Measurements from ENCODE around the gene SLCO1C1. TPM values are rescaled to one million over a fixed set of nuclear protein-coding genes. Genes with fewer than 3 reads are reported as not detected.

Gene SLCO1C1
- total RNA-seq, 4 donors from 2014 or later = 0.17 to 2.4 (median 2.0) TPM; not detected in 1

- TF ChIP-seq CTCF (IDR thresholded peaks at IDR 0.05) (no peak), EP300 (IDR thresholded peaks at IDR 0.05) (no peak), POLR2A (IDR thresholded peaks at IDR 0.05; ENCODE audit: low read depth) (no peak), POLR2AphosphoS5 (IDR thresholded peaks at IDR 0.05) (no peak)
- WGBS = 62% methylated on average over 6 of the region's 6 CpGs
- no peak for DNase-seq (ENCODE audit: extremely low spot score)
- Histone ChIP-seq H3K36me3 (no peaks in the 10 kb centered on the region), H3K9me3 (no peaks in the 10 kb centered on the region), H3K4me3 (no peak overlapping the region), H3K27ac (replicated peaks in 1 of 4) (no peak overlapping the region), H3K4me1 (no peaks in the 10 kb centered on the region), H3K27me3 (no peaks in the 10 kb centered on the region)
- intact Hi-C loops (cut with DNase I) = no loop called here
These were observed 9.7 kb downstream of the SLCO1C1 start for GRCh38 chr12:20704860-20705259.

- WGBS = 59% methylated on average over 3 of the region's 3 CpGs
- H3K27me3 ChIP-seq = no peaks in the 10 kb centered on the region
- TF ChIP-seq POLR2A (IDR thresholded peaks at IDR 0.05; ENCODE audit: low read depth) (no peak), CTCF (IDR thresholded peaks at IDR 0.05) (no peak), POLR2AphosphoS5 (IDR thresholded peaks at IDR 0.05) (no peak), EP300 (IDR thresholded peaks at IDR 0.05) (no peak)
- H3K36me3 ChIP-seq = no peaks in the 10 kb centered on the region
- intact Hi-C loops (cut with DNase I) = no loop called here
- no peaks in the 10 kb centered on the region for H3K9me3 ChIP-seq
- H3K27ac ChIP-seq (replicated peaks in 1 of 4) = no peak overlapping the region
- H3K4me1 ChIP-seq = no peaks in the 10 kb centered on the region
- H3K4me3 ChIP-seq = no peak overlapping the region
- no peak for DNase-seq (ENCODE audit: extremely low spot score)
These were observed 16.7 kb downstream of the SLCO1C1 start for GRCh38 chr12:20711846-20712245.

GRCh38 chr12:20716037-20716436 is 20.9 kb downstream of the SLCO1C1 start:
- no peak for DNase-seq (ENCODE audit: extremely low spot score)
- Histone ChIP-seq H3K27ac (replicated peaks in 1 of 4) (no peak overlapping the region), H3K27me3 (no peaks in the 10 kb centered on the region), H3K9me3 (no peaks in the 10 kb centered on the region), H3K36me3 (no peaks in the 10 kb centered on the region), H3K4me3 (no peak overlapping the region), H3K4me1 (no peaks in the 10 kb centered on the region)
- TF ChIP-seq CTCF (IDR thresholded peaks at IDR 0.05) (no peak), POLR2AphosphoS5 (IDR thresholded peaks at IDR 0.05) (no peak), EP300 (IDR thresholded peaks at IDR 0.05) (no peak), POLR2A (IDR thresholded peaks at IDR 0.05; ENCODE audit: low read depth) (no peak)
- 58% methylated on average over 2 of the region's 2 CpGs for WGBS
- intact Hi-C loops (cut with DNase I) = no loop called here

GRCh38 chr12:20716985-20717384 is 21.9 kb downstream of the SLCO1C1 start:
- TF ChIP-seq EP300 (IDR thresholded peaks at IDR 0.05) (no peak), POLR2A (IDR thresholded peaks at IDR 0.05; ENCODE audit: low read depth) (no peak), POLR2AphosphoS5 (IDR thresholded peaks at IDR 0.05) (no peak), CTCF (IDR thresholded peaks at IDR 0.05) (no peak)
- Histone ChIP-seq H3K9me3 (no peaks in the 10 kb centered on the region), H3K4me3 (no peak overlapping the region), H3K27ac (replicated peaks in 1 of 4) (no peak overlapping the region), H3K27me3 (no peaks in the 10 kb centered on the region), H3K36me3 (no peaks in the 10 kb centered on the region), H3K4me1 (no peaks in the 10 kb centered on the region)
- WGBS = 88% methylated on average over 1 of the region's 1 CpG
- intact Hi-C loops (cut with DNase I) = no loop called here
- DNase-seq (ENCODE audit: extremely low spot score) = no peak

GRCh38 chr12:20718294-20718693 is 23.2 kb downstream of the SLCO1C1 start:
- Histone ChIP-seq H3K4me1 (no peaks in the 10 kb centered on the region), H3K36me3 (no peaks in the 10 kb centered on the region), H3K27me3 (no peaks in the 10 kb centered on the region), H3K9me3 (no peaks in the 10 kb centered on the region), H3K27ac (replicated peaks in 1 of 4) (no peak overlapping the region), H3K4me3 (no peak overlapping the region)
- no peak for DNase-seq (ENCODE audit: extremely low spot score)
- no peak for TF ChIP-seq EP300 (IDR thresholded peaks at IDR 0.05)
- TF ChIP-seq CTCF (IDR thresholded peaks at IDR 0.05) = no peak
- no peak for TF ChIP-seq POLR2AphosphoS5 (IDR thresholded peaks at IDR 0.05)
- no peak for TF ChIP-seq POLR2A (IDR thresholded peaks at IDR 0.05; ENCODE audit: low read depth)
- 81% methylated on average over 4 of the region's 4 CpGs for WGBS
- intact Hi-C loops (cut with DNase I) = no loop called here
